OCI-M2 (cell line): ENCODE results near the gene TPM2.

ENCODE experiments used
- DNase-seq: peaks from one replicate; lab custom pipeline; 2025; ENCODE audit not compliant: unreplicated experiment; lab: John Stamatoyannopoulos, UW

Gene TPM2

DNA sequence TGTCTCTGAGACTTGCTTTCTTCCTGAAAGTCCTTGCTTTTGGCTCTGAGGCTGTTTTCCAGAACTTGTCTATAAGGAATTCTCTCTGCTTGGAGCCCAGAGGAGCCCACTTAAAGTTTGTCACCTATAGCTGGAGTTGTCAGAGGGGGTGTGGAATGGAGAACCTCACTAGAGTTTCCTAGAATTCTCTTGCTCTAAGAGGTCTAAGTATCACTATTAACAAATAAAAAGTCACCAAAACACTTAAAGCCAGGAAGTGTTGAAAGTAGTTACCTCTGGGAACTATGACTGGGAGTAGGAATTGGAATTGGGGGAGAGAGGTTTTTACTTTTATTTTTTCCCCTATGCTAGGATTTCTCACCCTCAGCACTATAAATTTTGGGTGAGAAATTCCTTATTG is 54.0 kb downstream of the TPM2 start:
- no peak for DNase-seq
